K562 (cell line): ENCODE data around the gene COQ10B. TPM values are rescaled to one million over a fixed set of nuclear protein-coding genes. Genes with fewer than 3 reads are reported as not detected.

Experiments
- ATAC-seq: fragments of 200-7000 bp; cut with Tn5 transposase; 3 replicates; pipeline ENCODE4 v1.9.1; 2020; ENCODE audit warnings: moderate library complexity
- BruUV-seq: library from RNA; stranded (reverse); fragments of 400-500 nt; replicated peaks from 2 replicates; lab custom pipeline; 2021; lab: Mats Ljungman, UMichigan
- CTCF ChIA-PET: fragments of 300-600 bp; formaldehyde crosslinking; extraction: SDS; loops from one replicate; lab custom pipeline; 2021; ENCODE audit warnings: low intra/inter-chr PET ratio; lab: Yijun Ruan, JAX
- POLR2A ChIA-PET: fragments of 300-600, 350-650 bp; sonication (Branson Sonifier 250); formaldehyde crosslinking; extraction: SDS; loops from one replicate; lab custom pipeline; 2021; ENCODE audit warnings: antibody characterized with exemption, inconsistent platforms; lab: Yijun Ruan, JAX
- DNase-seq, 4 experiments: peaks; one replicate each; pipeline versions ENCODE4 v3.0.0 to v3.0.0-alpha.2; 2011 to 2018; ENCODE audit warnings: low spot score in 3 of 4, mixed read lengths in 3 of 4; ENCODE audit errors: extremely low read depth in 1 of 4
- FAIRE-seq: peaks from 2 replicates; lab custom pipeline; 2011; peaks lifted over from hg19 to GRCh38; lab: Jason Lieb, UNC
- H2AFZ ChIP-seq: 2 replicates; pipeline ENCODE4 v1.6.0; 2011; ENCODE audit warnings: low read depth, low read length, control low read depth, inconsistent platforms
- H3K27ac ChIP-seq: fragments of 200-600 bp; 3 replicates; pipeline ENCODE4 v1.8.0; 2011; ENCODE audit warnings: low read depth, mild to moderate bottlenecking, control low read depth, inconsistent platforms, low read length, moderate library complexity, mixed read lengths; ENCODE audit errors: extremely low read depth
- H3K27me3 ChIP-seq, 2 experiments: fragments of 300-600 bp in 1 of 2; 2 replicates in 1 of 2; 3 replicates in 1 of 2; pipeline versions ENCODE4 v1.6.0 to v1.8.0; 2011; ENCODE audit warnings: inconsistent platforms in 2 of 2, low read length in 2 of 2, mild to moderate bottlenecking in 1 of 2, mixed read lengths in 1 of 2, moderate library complexity in 1 of 2; ENCODE audit not compliant: control insufficient read depth in 2 of 2, insufficient read depth in 2 of 2
- H3K36me3 ChIP-seq: fragments of 300-600 bp; 3 replicates; pipeline ENCODE4 v1.8.0; 2011; ENCODE audit warnings: mild to moderate bottlenecking, low read length, inconsistent platforms; ENCODE audit not compliant: control insufficient read depth, insufficient read depth
- H3K4me1 ChIP-seq, 2 experiments: fragments of 200-600 bp in 1 of 2; replicated peaks in 1 of 2; 2 replicates in 1 of 2; 3 replicates in 1 of 2; pipeline versions ENCODE4 v1.5.1 to v1.8.0; 2011; ENCODE audit warnings: inconsistent platforms in 2 of 2, low read length in 2 of 2, mild to moderate bottlenecking in 1 of 2, mixed read lengths in 1 of 2, moderate library complexity in 1 of 2; ENCODE audit not compliant: control insufficient read depth in 2 of 2, insufficient read depth in 2 of 2
- H3K4me2 ChIP-seq: 2 replicates; pipeline ENCODE4 v1.6.1; 2011; ENCODE audit warnings: low read length, control low read depth, inconsistent platforms, mixed read lengths; ENCODE audit not compliant: insufficient read depth
- H3K4me3 ChIP-seq: fragments of 200-600 bp; sonication (generic), shearing (Covaris generic); 2 replicates; pipeline ENCODE4 v1.5.1; 2016; ENCODE audit warnings: control low read depth, inconsistent platforms
- H3K79me2 ChIP-seq: fragments of 200-600 bp; 3 replicates; pipeline ENCODE4 v1.8.0; 2011; ENCODE audit warnings: low read length, inconsistent platforms; ENCODE audit not compliant: control insufficient read depth, insufficient read depth
- H3K9ac ChIP-seq, 2 experiments: 2 replicates each; pipeline versions ENCODE4 v1.6.0 to v1.6.1; 2011; ENCODE audit warnings: low read depth in 2 of 2, low read length in 2 of 2, control low read depth in 1 of 2, inconsistent platforms in 1 of 2, mild to moderate bottlenecking in 1 of 2, mixed read lengths in 1 of 2; ENCODE audit not compliant: insufficient read depth in 1 of 2
- H3K9me1 ChIP-seq: one replicate; pipeline ENCODE4 v1.6.0; 2011; ENCODE audit warnings: inconsistent platforms, mild to moderate bottlenecking, low read length, moderate library complexity; ENCODE audit not compliant: control insufficient read depth, insufficient read depth
- H3K9me3 ChIP-seq: replicated peaks from 2 replicates; pipeline ENCODE4 v1.5.1; 2011; ENCODE audit warnings: low read depth, low read length, inconsistent platforms; ENCODE audit not compliant: control insufficient read depth, insufficient read depth
- H4K20me1 ChIP-seq: replicated peaks from 2 replicates; pipeline ENCODE4 v1.6.1; 2011; ENCODE audit warnings: low read length, inconsistent platforms, mixed read lengths; ENCODE audit not compliant: control insufficient read depth, insufficient read depth
- BRD9 ChIP-seq: fragments of 450-650 bp; IDR thresholded peaks from 2 replicates; pipeline ENCODE4 v1.6.1; 2018; ENCODE audit warnings: low read depth; ENCODE audit not compliant: partially characterized antibody
- ETS2 ChIP-seq: IDR thresholded peaks from 2 replicates; pipeline ENCODE4 v1.6.1; 2016; ENCODE audit warnings: borderline replicate concordance, missing genetic modification characterization, mild to moderate bottlenecking, moderate library complexity, missing compliant biosample characterization; ENCODE audit not compliant: poor library complexity, severe bottlenecking
- GATAD2B ChIP-seq: fragments of 450-650 bp; IDR thresholded peaks from 2 replicates; pipeline ENCODE4 v1.6.1; 2017; ENCODE audit warnings: mild to moderate bottlenecking, borderline replicate concordance
- GTF2F1 ChIP-seq: IDR thresholded peaks from 2 replicates; pipeline ENCODE4 v1.6.1; 2011; ENCODE audit warnings: low read depth, low read length, improper control_type of control experiment
- HDAC8 ChIP-seq: fragments of 450-650 bp; IDR thresholded peaks from 2 replicates; pipeline ENCODE4 v1.6.1; 2016; ENCODE audit warnings: mild to moderate bottlenecking, missing genetic modification characterization, moderate library complexity, missing compliant biosample characterization
- HINFP ChIP-seq: fragments of 450-650 bp; conservative IDR thresholded peaks from 2 replicates; pipeline ENCODE4 v1.6.1; 2016; ENCODE audit warnings: missing genetic modification characterization, low read depth, mild to moderate bottlenecking, control low read depth, missing compliant biosample characterization
- KDM4B ChIP-seq, 2 experiments: fragments of 450-650 bp in 1 of 2; sonication (generic) in 1 of 2; IDR thresholded peaks; 2 replicates each; pipeline ENCODE4 v1.6.1; 2016 to 2017; ENCODE audit warnings: borderline replicate concordance in 2 of 2, antibody characterized with exemption in 1 of 2, low read depth in 1 of 2, mild to moderate bottlenecking in 1 of 2
- NBN ChIP-seq: fragments of 450-650 bp; IDR thresholded peaks from 2 replicates; pipeline ENCODE4 v1.6.1; 2016; ENCODE audit warnings: low read depth, mild to moderate bottlenecking
- NFIC ChIP-seq: fragments of 450-650 bp; IDR thresholded peaks from 2 replicates; pipeline ENCODE4 v1.6.1; 2017; ENCODE audit warnings: mild to moderate bottlenecking, inconsistent platforms
- NR2C2 ChIP-seq, 2 experiments: fragments of 200-800 bp in 1 of 2; sonication (Bioruptor generic) in 1 of 2; sonication (generic) in 1 of 2; formaldehyde crosslinking in 1 of 2; IDR thresholded peaks; 2 replicates each; pipeline versions ENCODE4 v1.6.1 to v1.8.0; 2016 to 2022; ENCODE audit warnings: mild to moderate bottlenecking in 1 of 2, missing compliant biosample characterization in 1 of 2, missing genetic modification characterization in 1 of 2, missing genetic modification reagents in 1 of 2
- PML ChIP-seq: IDR thresholded peaks from 2 replicates; pipeline ENCODE4 v1.6.1; 2012; ENCODE audit warnings: low read length, inconsistent platforms
- RBM22 ChIP-seq: fragments of 200-400 bp; formaldehyde crosslinking; IDR thresholded peaks from 2 replicates; pipeline ENCODE4 v1.6.1; 2018; ENCODE audit warnings: low read length, low read depth; ENCODE audit not compliant: poor library complexity, severe bottlenecking
- SIN3B ChIP-seq: fragments of 450-650 bp; IDR thresholded peaks from 2 replicates; pipeline ENCODE4 v1.6.1; 2017; ENCODE audit warnings: low read depth, mild to moderate bottlenecking, moderate library complexity
- SMAD1 ChIP-seq: fragments of 150-350 bp; IDR thresholded peaks from 2 replicates; pipeline ENCODE4 v1.6.1; 2014; ENCODE audit warnings: low read length, low read depth; ENCODE audit not compliant: partially characterized antibody
- SP1 ChIP-seq: sonication (generic); formaldehyde crosslinking; IDR thresholded peaks from 2 replicates; pipeline ENCODE4 v1.8.1; 2022; ENCODE audit warnings: mild to moderate bottlenecking, missing genetic modification reagents
- TAL1 ChIP-seq: fragments of 450-650 bp; IDR thresholded peaks from 2 replicates; pipeline ENCODE4 v1.6.1; 2016; ENCODE audit warnings: mild to moderate bottlenecking
- TGIF2 ChIP-seq: sonication (generic); formaldehyde crosslinking; IDR thresholded peaks from 2 replicates; pipeline ENCODE4 v1.8.1; 2022; ENCODE audit warnings: mild to moderate bottlenecking, missing genetic modification reagents, moderate library complexity
- THRAP3 ChIP-seq: fragments of 450-650 bp; IDR thresholded peaks from 2 replicates; pipeline ENCODE4 v1.6.1; 2016; ENCODE audit warnings: mild to moderate bottlenecking, inconsistent platforms, borderline replicate concordance
- ZNF232 ChIP-seq: sonication (generic); formaldehyde crosslinking; IDR thresholded peaks from 2 replicates; pipeline ENCODE4 v1.8.0; 2022; ENCODE audit warnings: mild to moderate bottlenecking, missing genetic modification reagents
- WGBS: fragments of 100-300 bp; shearing (Covaris generic); methylation state at CpG from one replicate; pipeline ENCODE4 v1.1.6; 2016; ENCODE audit warnings: low coverage, mixed read lengths; ENCODE audit not compliant: insufficient coverage; ENCODE audit errors: missing lambda C conversion rate; 5-methylcytosine and 5-hydroxymethylcytosine counted together
- in situ Hi-C: fragments of 300-500 bp; cut with MboI; formaldehyde crosslinking; loops from 4 replicates; pipeline ENCODE4 v1.15.0; 2018; ENCODE audit warnings: inconsistent platforms, mixed read lengths
- intact Hi-C: fragments of 100-400 bp; cut with micrococcal nuclease; formaldehyde crosslinking; loops from 2 replicates; pipeline ENCODE4 v1.14.2; 2022
- polyA plus RNA-seq, 8 experiments: library from polyadenylated mRNA; depleted of rRNA in 4 of 8; stranded (reverse) in 5 of 8; unstranded in 3 of 8; fragments of >200 nt; fragmentation: Nextera tagmentation in 2 of 8; fragmentation: Illumina TruSeq in 1 of 8; extraction: Ambion mirVana in 2 of 8; extraction: Trizol in 1 of 8; gene quantifications; 2 replicates each; pipeline versions ENCODE4 v1.2.1 to v1.2.3, GENCODE V29; 2011 to 2014; ENCODE audit warnings: inconsistent platforms in 1 of 8, missing spikeins in 1 of 8
- total RNA-seq, 7 experiments: library from RNA; depleted of rRNA in 6 of 7; stranded (reverse); fragments of >200 nt in 6 of 7; fragmentation: Illumina TruSeq in 2 of 7; extraction: Trizol in 2 of 7; gene quantifications; 2 replicates each; pipeline versions ENCODE4 v1.2.1 to v1.2.3, GENCODE V29; 2011 to 2021; ENCODE audit warnings: low replicate concordance in 1 of 7
- TF ChIP-seq, protein P1 (sequence below): sonication (generic); formaldehyde crosslinking; IDR thresholded peaks from 2 replicates; pipeline ENCODE4 v1.9.0; 2022; ENCODE audit warnings: mild to moderate bottlenecking, missing genetic modification reagents

The COQ10B gene
- total and polyA plus RNA-seq, 9 of the 15 experiments (the other 6 are each of a cell fraction or from before 2014, with no cell fraction given): 3.1 to 13.1 (median 7.7) TPM

- Histone ChIP-seq H3K9me3 (no peaks in the 10 kb centered on the region), H3K4me2 (no peak overlapping the region), H3K36me3 (peaks cover 40% of the 10 kb centered on the region), H3K27me3 (no peaks in the 10 kb centered on the region), H3K9me1 (no peaks in the 10 kb centered on the region), H3K79me2 (peaks cover 46% of the 10 kb centered on the region), H3K27ac (no peak overlapping the region), H3K4me3 (no peak overlapping the region), H2AFZ (no peak overlapping the region), H4K20me1 (no peaks in the 10 kb centered on the region), H3K9ac (no peak overlapping the region), H3K4me1 (peaks cover 0 to under 1% of the 10 kb centered on the region in 2 experiments; a peak in 1 of 5 replicates)
- DNase-seq (no peak), ATAC-seq (no peak), FAIRE-seq (no peak)
- ChIA-PET POLR2A (interaction anchor here (0.7 kb wide), 1 partner anchor 9 kb away, joined by 3 read pairs; no protein-coding TSS in a partner anchor), CTCF (no interaction called here)
- TF ChIP-seq NBN: no peak
- TF ChIP-seq RBM22: no peak
- no peak for TF ChIP-seq SMAD1
- no peak for TF ChIP-seq PML
- TF ChIP-seq, protein P1, sequence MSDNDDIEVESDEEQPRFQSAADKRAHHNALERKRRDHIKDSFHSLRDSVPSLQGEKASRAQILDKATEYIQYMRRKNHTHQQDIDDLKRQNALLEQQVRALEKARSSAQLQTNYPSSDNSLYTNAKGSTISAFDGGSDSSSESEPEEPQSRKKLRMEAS (CRISPR knock-in tag): no peak
- no peak for TF ChIP-seq NR2C2 (CRISPR knock-in tag; IDR thresholded peaks at IDR 0.05)
- TF ChIP-seq NR2C2 (tag; IDR thresholded peaks at IDR 0.05): no peak
- TF ChIP-seq HINFP (tag): no peak
- no peak for TF ChIP-seq BRD9
- no peak for TF ChIP-seq THRAP3
- TF ChIP-seq KDM4B (IDR thresholded peaks at IDR 0.05; ENCODE audit: borderline replicate concordance in 2 of 2, low read depth in 1 of 2): no peak
- TF ChIP-seq TAL1: no peak
- TF ChIP-seq TGIF2 (CRISPR knock-in tag): no peak
- TF ChIP-seq GATAD2B: no peak
- no peak for TF ChIP-seq SP1 (CRISPR knock-in tag)
- TF ChIP-seq SIN3B: no peak
- TF ChIP-seq HDAC8: no peak
- TF ChIP-seq ETS2 (tag): no peak
- no peak for TF ChIP-seq NFIC
- no peak for TF ChIP-seq GTF2F1
- no peak for TF ChIP-seq ZNF232 (CRISPR knock-in tag)
- in situ Hi-C loops (no loop called here), intact Hi-C loops (loop anchor here (5.0 kb wide), 1 partner anchor 93 kb away; no protein-coding TSS in a partner anchor)
- 85% methylated on average over 4 of the region's 6 CpGs for WGBS
- no TSS peak for BruUV-seq
These were observed 51.2 kb downstream of the COQ10B start for GRCh38 chr2:197504512-197504911.
